Mammary epithelial cell (primary cell): Measurements from ENCODE around the gene P2RY11.

Experiments
- CTCF ChIP-seq, 2 donors: IDR thresholded peaks in 1 of 2; conservative IDR thresholded peaks in 1 of 2; 2 replicates each; pipeline ENCODE4 v1.5.1; 2011 to 2012; ENCODE audit warnings: inconsistent platforms in 2 of 2, low read length in 2 of 2, mild to moderate bottlenecking in 2 of 2, control low read depth in 1 of 2, low read depth in 1 of 2; ENCODE audit not compliant: insufficient read depth in 1 of 2; ENCODE audit errors: extremely low read depth in 1 of 2
- EZH2 ChIP-seq: IDR thresholded peaks from 2 replicates; pipeline ENCODE4 v1.6.1; 2012; ENCODE audit warnings: low read length, inconsistent platforms, borderline replicate concordance

GRCh38 chr19:10134040-10134439, 22.5 kb downstream of the P2RY11 start:
- TF ChIP-seq CTCF (conservative IDR thresholded peaks at IDR 0.05 in 1 of 2, IDR thresholded peaks at IDR 0.05 in 1 of 2; ENCODE audit: extremely low read depth in 1 of 2, insufficient read depth in 1 of 2, low read depth in 1 of 2, low read length in 2 of 2) = no peak
- no peak for TF ChIP-seq EZH2
